HG03378 (cell line): ENCODE measurements around the gene GALNT14.
"Not testable (repeated sequence)": the region's sequence is repeated elsewhere in the genome, so short reads cannot be mapped to it uniquely, and the experiment has no call there.

ENCODE experiments used
- ATAC-seq: cut with Tn5 transposase; IDR thresholded peaks from one replicate; pipeline ENCODE4 v1.9.1; 2021; ENCODE audit warnings: mild to moderate bottlenecking, moderate library complexity; ENCODE audit not compliant: unreplicated experiment

The GALNT14 gene

GRCh38 chr2:30911327-30911726 is 226.9 kb downstream of the GALNT14 start:
- ATAC-seq = no peak

GRCh38 chr2:30910686-30911085 is 227.6 kb downstream of the GALNT14 start:
- ATAC-seq = no peak

- not testable (repeated sequence) for ATAC-seq
These were observed 233.8 kb downstream of the GALNT14 start for GRCh38 chr2:30904437-30904836.

GRCh38 chr2:30903326-30903725 is 234.9 kb downstream of the GALNT14 start:
- no peak for ATAC-seq

GRCh38 chr2:30900381-30900780 is 237.9 kb downstream of the GALNT14 start:
- ATAC-seq = no peak

GRCh38 chr2:30899516-30900054 is 238.7 kb downstream of the GALNT14 start:
- ATAC-seq = no peak

GRCh38 chr2:30897539-30897938 is 240.7 kb downstream of the GALNT14 start:
- ATAC-seq = no peak

- no peak for ATAC-seq
These were observed 243.6 kb downstream of the GALNT14 start for GRCh38 chr2:30894498-30895119.

- ATAC-seq = no peak
These were observed 249.3 kb downstream of the GALNT14 start for GRCh38 chr2:30888852-30889409.

GRCh38 chr2:30886080-30886479 is 252.2 kb downstream of the GALNT14 start:
- ATAC-seq = no peak

GRCh38 chr2:30883822-30884221 is 254.4 kb downstream of the GALNT14 start:
- no peak for ATAC-seq

- ATAC-seq = no peak
These were observed 255.1 kb downstream of the GALNT14 start for GRCh38 chr2:30883184-30883583.

GRCh38 chr2:30880516-30880915 is 257.7 kb downstream of the GALNT14 start:
- ATAC-seq = no peak

GRCh38 chr2:30877833-30878232 is 260.4 kb downstream of the GALNT14 start:
- ATAC-seq = no peak

GRCh38 chr2:30872797-30873196 is 265.4 kb downstream of the GALNT14 start:
- no peak for ATAC-seq

GRCh38 chr2:30871980-30872789 is 266.1 kb downstream of the GALNT14 start:
- ATAC-seq = no peak

- no peak for ATAC-seq
These were observed 266.8 kb downstream of the GALNT14 start for GRCh38 chr2:30871440-30871839.

- no peak for ATAC-seq
These were observed 268.3 kb downstream of the GALNT14 start for GRCh38 chr2:30869988-30870387.

- ATAC-seq = no peak
These were observed 270.9 kb downstream of the GALNT14 start for GRCh38 chr2:30867385-30867784.

GRCh38 chr2:30866974-30867373 is 271.3 kb downstream of the GALNT14 start:
- no peak for ATAC-seq

- no peak for ATAC-seq
These were observed 272.2 kb downstream of the GALNT14 start for GRCh38 chr2:30865892-30866681.
